Measurements from ENCODE around the gene OR2T34.

DNA sequence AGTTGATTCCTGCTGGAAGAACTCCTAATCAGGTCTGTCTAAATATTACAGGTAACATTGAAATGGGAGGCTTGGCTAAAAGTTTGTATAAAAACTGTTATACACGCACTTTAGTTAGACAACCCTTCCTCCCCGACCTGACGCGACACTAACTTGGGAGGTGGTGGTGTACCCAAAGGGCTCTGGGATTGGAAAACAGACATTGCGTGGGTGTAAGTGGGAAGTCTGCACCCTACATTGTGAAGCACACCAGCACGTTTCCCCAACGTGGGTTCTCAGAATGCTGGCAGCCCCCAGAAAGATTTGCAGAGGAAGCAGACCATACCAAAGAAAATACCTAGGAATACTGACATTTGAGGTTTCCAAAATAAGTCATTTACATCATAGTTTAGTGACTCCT is 43.6 kb upstream of the OR2T34 start:
- TF ChIP-seq, protein P1, sequence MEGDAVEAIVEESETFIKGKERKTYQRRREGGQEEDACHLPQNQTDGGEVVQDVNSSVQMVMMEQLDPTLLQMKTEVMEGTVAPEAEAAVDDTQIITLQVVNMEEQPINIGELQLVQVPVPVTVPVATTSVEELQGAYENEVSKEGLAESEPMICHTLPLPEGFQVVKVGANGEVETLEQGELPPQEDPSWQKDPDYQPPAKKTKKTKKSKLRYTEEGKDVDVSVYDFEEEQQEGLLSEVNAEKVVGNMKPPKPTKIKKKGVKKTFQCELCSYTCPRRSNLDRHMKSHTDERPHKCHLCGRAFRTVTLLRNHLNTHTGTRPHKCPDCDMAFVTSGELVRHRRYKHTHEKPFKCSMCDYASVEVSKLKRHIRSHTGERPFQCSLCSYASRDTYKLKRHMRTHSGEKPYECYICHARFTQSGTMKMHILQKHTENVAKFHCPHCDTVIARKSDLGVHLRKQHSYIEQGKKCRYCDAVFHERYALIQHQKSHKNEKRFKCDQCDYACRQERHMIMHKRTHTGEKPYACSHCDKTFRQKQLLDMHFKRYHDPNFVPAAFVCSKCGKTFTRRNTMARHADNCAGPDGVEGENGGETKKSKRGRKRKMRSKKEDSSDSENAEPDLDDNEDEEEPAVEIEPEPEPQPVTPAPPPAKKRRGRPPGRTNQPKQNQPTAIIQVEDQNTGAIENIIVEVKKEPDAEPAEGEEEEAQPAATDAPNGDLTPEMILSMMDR (IDR thresholded peaks at IDR 0.05), result no peak
- no peak for TF ChIP-seq POLR2A (IDR thresholded peaks at IDR 0.05)
